H1 (cell line): Measurements from ENCODE around the gene MYBPH. TPM values are rescaled to one million over a fixed set of nuclear protein-coding genes. Genes with fewer than 3 reads are reported as not detected.

ENCODE experiments used
- CTCF ChIA-PET: fragments of 300-600 bp; sonication (Branson Sonifier 250); formaldehyde crosslinking; loops from one replicate; lab custom pipeline; 2021; ENCODE audit not compliant: partially characterized antibody; lab: Charles Lee
- POLR2A ChIA-PET: fragments of 300-600 bp; sonication (Branson Sonifier 250); formaldehyde crosslinking; loops from one replicate; lab custom pipeline; 2021; ENCODE audit warnings: inconsistent platforms; ENCODE audit not compliant: partially characterized antibody; lab: Charles Lee
- DNase-seq, 2 experiments: peaks; one replicate each; pipeline versions ENCODE4 v3.0.0 to v3.0.0-alpha.2; 2010 to 2022; ENCODE audit warnings: low spot score in 2 of 2, low read depth in 1 of 2, mixed read lengths in 1 of 2
- FAIRE-seq: peaks from 2 replicates; lab custom pipeline; 2011; peaks lifted over from hg19 to GRCh38; lab: Jason Lieb, UNC
- H2AFZ ChIP-seq: 2 replicates; pipeline ENCODE4 v1.8.1; 2012; ENCODE audit warnings: low read length, inconsistent platforms
- H2AK5ac ChIP-seq: 2 replicates; pipeline ENCODE4 v1.6.1; 2013; ENCODE audit warnings: low read depth, low read length
- H2BK120ac ChIP-seq: replicated peaks from 2 replicates; pipeline ENCODE3; 2013; ENCODE audit warnings: low read depth, low read length, inconsistent platforms
- H2BK12ac ChIP-seq: 2 replicates; pipeline ENCODE4 v1.6.1; 2013; ENCODE audit warnings: low read depth, low read length
- H2BK15ac ChIP-seq: 2 replicates; pipeline ENCODE4 v1.6.1; 2013; ENCODE audit warnings: low read length
- H2BK20ac ChIP-seq: 2 replicates; pipeline ENCODE4 v1.6.1; 2013; ENCODE audit warnings: low read length
- H2BK5ac ChIP-seq: 2 replicates; pipeline ENCODE4 v1.6.1; 2013; ENCODE audit warnings: low read depth, low read length
- H3K14ac ChIP-seq: 2 replicates; pipeline ENCODE4 v1.6.1; 2013; ENCODE audit warnings: inconsistent platforms; ENCODE audit not compliant: insufficient read length
- H3K18ac ChIP-seq: 2 replicates; pipeline ENCODE4 v1.6.1; 2013; ENCODE audit warnings: low read length; ENCODE audit errors: extremely low read depth
- H3K23ac ChIP-seq: 2 replicates; pipeline ENCODE4 v1.6.1; 2013; ENCODE audit warnings: inconsistent platforms; ENCODE audit not compliant: insufficient read length
- H3K23me2 ChIP-seq: 2 replicates; pipeline ENCODE4 v1.6.1; 2013; ENCODE audit warnings: low read depth, low read length
- H3K27ac ChIP-seq: 2 replicates; pipeline ENCODE4 v1.6.1; 2011; ENCODE audit warnings: low read depth, low read length, inconsistent platforms
- H3K27me3 ChIP-seq, 4 experiments: replicated peaks in 1 of 4; 1 replicate in 1 of 4; 2 replicates in 3 of 4; pipeline versions ENCODE4 v1.6.1 to v1.8.1; 2011 to 2013; ENCODE audit warnings: low read length in 3 of 4, mild to moderate bottlenecking in 3 of 4, inconsistent platforms in 2 of 4, mixed read lengths in 2 of 4, moderate library complexity in 1 of 4; ENCODE audit not compliant: control insufficient read depth in 3 of 4, insufficient read depth in 3 of 4; ENCODE audit errors: extremely low read depth in 1 of 4
- H3K36me3 ChIP-seq, 4 experiments: 2 replicates each; pipeline versions ENCODE4 v1.6.1 to v1.8.1; 2011 to 2013; ENCODE audit warnings: mild to moderate bottlenecking in 4 of 4, low read length in 3 of 4, moderate library complexity in 2 of 4, control low read depth in 1 of 4, inconsistent platforms in 1 of 4; ENCODE audit not compliant: insufficient read depth in 4 of 4, control insufficient read depth in 2 of 4
- H3K4ac ChIP-seq: replicated peaks from 2 replicates; pipeline ENCODE3; 2013; ENCODE audit warnings: low read length, low read depth, mixed read lengths, inconsistent platforms; ENCODE audit not compliant: insufficient read length
- H3K4me1 ChIP-seq, 4 experiments: replicated peaks in 1 of 4; 1 replicate in 1 of 4; 2 replicates in 3 of 4; pipeline versions ENCODE4 v1.6.1 to v1.8.1; 2011 to 2013; ENCODE audit warnings: low read length in 3 of 4, inconsistent platforms in 2 of 4, mixed read lengths in 1 of 4; ENCODE audit not compliant: insufficient read depth in 4 of 4, control insufficient read depth in 3 of 4
- H3K4me2 ChIP-seq, 2 experiments: 2 replicates each; pipeline versions ENCODE4 v1.6.1 to v1.8.1; 2011 to 2013; ENCODE audit warnings: low read depth in 2 of 2, low read length in 2 of 2, control low read depth in 1 of 2, inconsistent platforms in 1 of 2, mild to moderate bottlenecking in 1 of 2; ENCODE audit not compliant: insufficient read depth in 1 of 2
- H3K4me3 ChIP-seq, 4 experiments: fragments of 200-600, 300-600 bp in 1 of 4; sonication (generic), shearing (Covaris generic), sonication (Bioruptor Twin) in 1 of 4; 2 replicates each; pipeline versions ENCODE4 v1.5.1 to v1.8.1; 2011 to 2016; ENCODE audit warnings: low read length in 4 of 4, low read depth in 3 of 4, control low read depth in 2 of 4, inconsistent platforms in 2 of 4, mild to moderate bottlenecking in 2 of 4, mixed read lengths in 1 of 4, moderate library complexity in 1 of 4; ENCODE audit not compliant: insufficient read depth in 2 of 4; ENCODE audit errors: extremely low read depth in 1 of 4
- H3K56ac ChIP-seq: replicated peaks from 2 replicates; pipeline ENCODE3; 2013; ENCODE audit warnings: low read depth, mild to moderate bottlenecking, mixed read lengths, low read length, inconsistent platforms; ENCODE audit not compliant: insufficient read length
- H3K79me1 ChIP-seq: 2 replicates; pipeline ENCODE4 v1.6.1; 2013; ENCODE audit warnings: low read depth, low read length, control low read depth
- H3K79me2 ChIP-seq, 2 experiments: 2 replicates each; pipeline versions ENCODE4 v1.6.1 to v1.8.1; 2012 to 2013; ENCODE audit warnings: low read length in 2 of 2, mild to moderate bottlenecking in 2 of 2, inconsistent platforms in 1 of 2; ENCODE audit not compliant: insufficient read depth in 2 of 2, control insufficient read depth in 1 of 2
- H3K9ac ChIP-seq, 4 experiments: replicated peaks in 1 of 4; 1 replicate in 1 of 4; 2 replicates in 3 of 4; pipeline versions ENCODE4 v1.6.1 to v1.8.1; 2011 to 2013; ENCODE audit warnings: low read depth in 3 of 4, low read length in 3 of 4, control low read depth in 2 of 4, mild to moderate bottlenecking in 2 of 4, moderate library complexity in 2 of 4, inconsistent platforms in 1 of 4; ENCODE audit errors: extremely low read depth in 1 of 4
- H3K9me3 ChIP-seq, 2 experiments: 2 replicates each; pipeline versions ENCODE4 v1.6.1 to v1.8.1; 2012 to 2013; ENCODE audit warnings: mild to moderate bottlenecking in 2 of 2, moderate library complexity in 2 of 2, control low read depth in 1 of 2, inconsistent platforms in 1 of 2, low read depth in 1 of 2, low read length in 1 of 2, mixed read lengths in 1 of 2; ENCODE audit not compliant: insufficient read depth in 2 of 2
- H4K20me1 ChIP-seq, 2 experiments: replicated peaks in 1 of 2; 2 replicates each; pipeline versions ENCODE3 to v1.8.1; 2011 to 2013; ENCODE audit warnings: inconsistent platforms in 2 of 2, low read length in 2 of 2, mild to moderate bottlenecking in 1 of 2; ENCODE audit not compliant: insufficient read depth in 2 of 2, control insufficient read depth in 1 of 2
- H4K5ac ChIP-seq: 2 replicates; pipeline ENCODE4 v1.6.1; 2013; ENCODE audit warnings: low read length, low read depth, mixed read lengths, inconsistent platforms; ENCODE audit not compliant: insufficient read length
- H4K8ac ChIP-seq: 2 replicates; pipeline ENCODE4 v1.8.0; 2013; ENCODE audit warnings: mild to moderate bottlenecking, moderate library complexity, low read length, inconsistent platforms; ENCODE audit not compliant: insufficient read depth; ENCODE audit errors: extremely low read depth
- H4K91ac ChIP-seq: replicated peaks from 2 replicates; pipeline ENCODE3; 2013; ENCODE audit warnings: low read length, mixed read lengths, inconsistent platforms; ENCODE audit not compliant: insufficient read length
- ATF3 ChIP-seq: IDR thresholded peaks from 2 replicates; pipeline ENCODE4 v1.6.1; 2011; ENCODE audit warnings: low read depth, mild to moderate bottlenecking, low read length; ENCODE audit not compliant: insufficient read depth
- CBX5 ChIP-seq: fragments of 300-800, 300-1000 bp; sonication (generic); IDR thresholded peaks from 2 replicates; pipeline ENCODE4 v1.7.1; 2016; ENCODE audit warnings: antibody characterized with exemption, low read length, low read depth
- CHD2 ChIP-seq: IDR thresholded peaks from 2 replicates; pipeline ENCODE4 v1.6.1; 2012; ENCODE audit warnings: low read length, improper control_type of control experiment
- CREB1 ChIP-seq: IDR thresholded peaks from 2 replicates; pipeline ENCODE4 v1.6.1; 2012; ENCODE audit warnings: inconsistent platforms
- EGR1 ChIP-seq: IDR thresholded peaks from 2 replicates; pipeline ENCODE4 v1.6.1; 2011; ENCODE audit warnings: low read depth, low read length, borderline replicate concordance
- EP300 ChIP-seq, 2 experiments: IDR thresholded peaks; 1 replicate in 1 of 2; 2 replicates in 1 of 2; pipeline ENCODE4 v1.6.1; 2011 to 2012; ENCODE audit warnings: low read depth in 2 of 2, low read length in 2 of 2, mild to moderate bottlenecking in 2 of 2, borderline replicate concordance in 1 of 2, inconsistent platforms in 1 of 2, moderate library complexity in 1 of 2
- EZH2 ChIP-seq: fragments of 200-600 bp; sonication (generic); IDR thresholded peaks from 2 replicates; pipeline ENCODE4 v1.7.1; 2012; ENCODE audit warnings: low read depth, mild to moderate bottlenecking, moderate library complexity, low read length, inconsistent platforms; ENCODE audit not compliant: severe bottlenecking
- JUN ChIP-seq: IDR thresholded peaks from 2 replicates; pipeline ENCODE4 v1.6.1; 2011; ENCODE audit warnings: low read depth, mild to moderate bottlenecking, improper control_type of control experiment, low read length
- POLR2AphosphoS5 ChIP-seq: IDR thresholded peaks from 2 replicates; pipeline ENCODE4 v1.6.1; 2011; ENCODE audit warnings: low read depth, low read length
- RAD21 ChIP-seq, 2 experiments: IDR thresholded peaks in 1 of 2; conservative IDR thresholded peaks in 1 of 2; 2 replicates each; pipeline ENCODE4 v1.6.1; 2011; ENCODE audit warnings: low read depth in 2 of 2, low read length in 2 of 2, improper control_type of control experiment in 1 of 2, inconsistent platforms in 1 of 2, mild to moderate bottlenecking in 1 of 2, moderate library complexity in 1 of 2
- RNF2 ChIP-seq: fragments of 200-900, 300-1000 bp; sonication (generic); IDR thresholded peaks from 2 replicates; pipeline ENCODE4 v1.7.1; 2016; ENCODE audit warnings: borderline replicate concordance, low read depth, mild to moderate bottlenecking, antibody characterized with exemption, low read length; ENCODE audit not compliant: poor library complexity, severe bottlenecking; ENCODE audit errors: missing control alignments
- WGBS, 2 experiments: shearing (Covaris generic) in 1 of 2; methylation state at CpG; one replicate each; pipeline versions ENCODE4 v1.1.6 to v1.1.7; 2013 to 2015; ENCODE audit warnings: low lambda C conversion rate in 2 of 2, mixed read lengths in 2 of 2, inconsistent platforms in 1 of 2, low coverage in 1 of 2, missing lambda C conversion rate in 1 of 2; ENCODE audit not compliant: insufficient replicate concordance in 2 of 2, insufficient coverage in 1 of 2, insufficient read length in 1 of 2; ENCODE audit errors: extremely low coverage in 1 of 2, missing lambda C conversion rate in 1 of 2; 5-methylcytosine and 5-hydroxymethylcytosine counted together
- polyA plus RNA-seq, 7 experiments: library from polyadenylated mRNA; depleted of rRNA in 3 of 7; stranded (reverse) in 5 of 7; unstranded in 2 of 7; fragments of >200 nt in 5 of 7; fragments of 200-250 nt in 2 of 7; gene quantifications; 1 replicate in 5 of 7; 2 replicates in 1 of 7; 4 replicates in 1 of 7; pipeline versions ENCODE4 v1.2.1 to v1.2.3, GENCODE V29; 2011 to 2013; ENCODE audit warnings: missing spikeins in 2 of 7, mixed read lengths in 2 of 7
- total RNA-seq: library from RNA; stranded (reverse); fragmentation: NEBNext Ultra II Directional; extraction: Animal tissue kit (Norgen Biotek cat#: 25700); gene quantifications from 2 replicates; pipeline ENCODE4 v1.2.1, GENCODE V29; 2021

Gene MYBPH
- total and polyA plus RNA-seq, 2 of the 8 experiments (the other 6 are each of a cell fraction or from before 2014, with no cell fraction given), result not detected

GRCh38 chr1:203169770-203170520 lies 5.7 kb downstream of the MYBPH start:
- H2BK15ac ChIP-seq, result no peak overlapping the region
- no peak overlapping the region for H4K5ac ChIP-seq
- no peak overlapping the region for H3K4me2 ChIP-seq
- H4K91ac ChIP-seq, result no peak overlapping the region
- no peak overlapping the region for H3K4me3 ChIP-seq
- H3K79me2 ChIP-seq, result no peaks in the 10 kb centered on the region
- H4K20me1 ChIP-seq, result no peaks in the 10 kb centered on the region
- H2BK20ac ChIP-seq, result no peak overlapping the region
- H3K79me1 ChIP-seq, result no peaks in the 10 kb centered on the region
- ChIA-PET POLR2A (no interaction called here), CTCF (interaction anchor here (0.7 to 16.8 kb wide), 14 partner anchors 11 to 131 kb away, joined by 3 to 511 read pairs (median 36); partner anchors contain the start of genes ADORA1, CHI3L1 and MYOG)
- H4K8ac ChIP-seq, result no peak overlapping the region
- H3K56ac ChIP-seq, result no peak overlapping the region
- H3K27ac ChIP-seq, result no peak overlapping the region
- no peak overlapping the region for H3K14ac ChIP-seq
- H3K27me3 ChIP-seq, result no peaks in the 10 kb centered on the region
- no peak overlapping the region for H3K23ac ChIP-seq
- DNase-seq (no peak), FAIRE-seq (no peak)
- H3K23me2 ChIP-seq, result no peaks in the 10 kb centered on the region
- no peak overlapping the region for H2AK5ac ChIP-seq
- H3K18ac ChIP-seq, result no peak overlapping the region
- H2BK120ac ChIP-seq, result no peak overlapping the region
- H3K4me1 ChIP-seq, result peaks cover 0 to 7% (median 0%) of the 10 kb centered on the region in 4 experiments; a peak in 3 of 7 replicates
- 94% methylated on average over 21 of the region's 21 CpGs; no CpG with 5 or more reads in 1 of the 2 experiments for WGBS, 2 experiments
- H3K9ac ChIP-seq, result no peak overlapping the region
- no peaks in the 10 kb centered on the region for H3K9me3 ChIP-seq
- no peak overlapping the region for H2AFZ ChIP-seq
- H2BK12ac ChIP-seq, result no peak overlapping the region
- H3K36me3 ChIP-seq, result no peaks in the 10 kb centered on the region
- no peak overlapping the region; the same call in 1 of the 2 replicates for H2BK5ac ChIP-seq
- no peak overlapping the region for H3K4ac ChIP-seq
- TF ChIP-seq POLR2AphosphoS5 (no peak), ATF3 (no peak), RNF2 (no peak), EZH2 (no peak), CREB1 (no peak), CBX5 (no peak), EP300 (IDR thresholded peaks at IDR 0.05; ENCODE audit: borderline replicate concordance in 1 of 2, low read depth in 2 of 2, low read length in 2 of 2) (no peak), EGR1 (no peak), CHD2 (no peak), RAD21 (IDR thresholded peaks at IDR 0.05 in 1 of 2, conservative IDR thresholded peaks at IDR 0.05 in 1 of 2; ENCODE audit: low read depth in 2 of 2, low read length in 2 of 2) (no peak), JUN (no peak)
